Kidney glomerular epithelial cell (primary cell): Measurements from ENCODE around the gene FMNL3.

Source experiments
- DNase-seq: peaks from one replicate; lab custom pipeline; 2025; lab: John Stamatoyannopoulos, UW

The FMNL3 gene

DNA sequence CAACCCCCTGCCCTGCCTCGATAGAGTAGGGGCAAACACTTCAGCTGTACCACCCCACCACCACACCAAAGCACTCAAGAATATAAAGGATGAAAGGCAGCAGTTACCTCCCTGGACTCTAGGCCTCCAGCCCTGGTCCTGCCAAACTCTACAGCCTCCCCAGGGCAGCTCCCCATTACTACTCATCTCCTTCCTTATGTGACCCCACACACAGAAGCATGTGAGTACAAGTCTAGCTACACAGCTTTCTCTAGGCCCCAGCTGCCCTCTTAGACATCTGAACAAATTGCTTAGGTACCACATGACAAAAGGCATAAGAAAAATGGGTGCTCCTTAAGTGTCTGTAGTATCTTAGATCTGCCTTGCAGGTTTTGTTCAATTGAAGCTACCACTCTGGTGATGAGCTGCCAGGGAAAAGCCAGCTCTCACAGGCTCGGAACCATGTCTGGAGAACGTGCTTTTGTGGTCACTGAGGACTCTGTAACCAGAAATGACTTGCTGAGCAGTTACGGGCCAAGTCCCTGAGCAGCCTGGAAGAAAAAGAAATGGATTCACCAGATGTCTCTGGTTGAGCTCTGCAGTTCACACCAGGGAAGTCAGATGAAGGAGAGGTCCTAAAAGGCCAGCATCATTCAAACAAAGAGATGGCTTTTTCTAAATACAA lies 32.8 kb downstream of the FMNL3 start:
- DNase-seq, result no peak

DNA sequence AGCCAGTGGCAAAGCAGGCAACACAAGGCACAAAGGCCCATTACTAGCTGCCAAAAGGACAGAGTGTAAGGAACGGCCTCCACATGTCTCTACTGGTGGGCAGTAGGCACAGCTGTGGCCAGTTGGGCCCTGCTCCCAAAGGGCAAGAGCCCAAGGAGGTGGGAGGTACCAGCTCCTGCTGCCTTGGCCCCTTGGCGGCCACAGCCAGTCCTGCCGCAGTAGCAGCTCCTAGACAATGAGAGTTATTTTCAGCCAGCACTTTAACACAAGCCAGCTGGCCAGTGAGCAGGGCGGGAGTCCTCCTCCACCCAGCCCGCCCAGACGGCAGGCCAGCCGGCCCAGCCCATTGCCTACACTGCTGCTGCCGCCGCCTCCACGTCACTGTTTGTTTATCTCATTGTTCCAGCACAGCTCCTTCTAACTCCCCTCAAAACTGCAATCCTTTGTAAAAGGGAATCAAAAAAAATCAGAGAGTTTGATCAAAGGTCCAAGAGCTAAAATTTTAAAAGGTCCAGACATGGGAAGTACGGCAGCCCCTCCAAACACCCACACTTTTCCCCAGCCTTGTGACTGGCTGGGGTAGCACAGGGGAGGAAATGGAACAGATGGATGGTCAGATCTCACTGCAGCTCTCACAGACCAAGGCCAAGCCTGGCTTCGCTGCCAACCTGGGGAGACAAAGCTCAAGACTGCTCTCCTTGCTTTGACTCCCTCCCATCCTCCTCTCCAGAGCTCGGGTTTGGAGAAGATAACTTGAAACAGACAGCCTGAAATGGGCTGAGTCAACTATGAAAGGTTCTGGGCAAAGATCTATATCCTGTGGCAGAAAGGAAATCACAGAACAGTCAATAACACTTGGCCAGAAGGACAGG lies 33.5 kb downstream of the FMNL3 start:
- DNase-seq, result peak; percentile 71

DNA sequence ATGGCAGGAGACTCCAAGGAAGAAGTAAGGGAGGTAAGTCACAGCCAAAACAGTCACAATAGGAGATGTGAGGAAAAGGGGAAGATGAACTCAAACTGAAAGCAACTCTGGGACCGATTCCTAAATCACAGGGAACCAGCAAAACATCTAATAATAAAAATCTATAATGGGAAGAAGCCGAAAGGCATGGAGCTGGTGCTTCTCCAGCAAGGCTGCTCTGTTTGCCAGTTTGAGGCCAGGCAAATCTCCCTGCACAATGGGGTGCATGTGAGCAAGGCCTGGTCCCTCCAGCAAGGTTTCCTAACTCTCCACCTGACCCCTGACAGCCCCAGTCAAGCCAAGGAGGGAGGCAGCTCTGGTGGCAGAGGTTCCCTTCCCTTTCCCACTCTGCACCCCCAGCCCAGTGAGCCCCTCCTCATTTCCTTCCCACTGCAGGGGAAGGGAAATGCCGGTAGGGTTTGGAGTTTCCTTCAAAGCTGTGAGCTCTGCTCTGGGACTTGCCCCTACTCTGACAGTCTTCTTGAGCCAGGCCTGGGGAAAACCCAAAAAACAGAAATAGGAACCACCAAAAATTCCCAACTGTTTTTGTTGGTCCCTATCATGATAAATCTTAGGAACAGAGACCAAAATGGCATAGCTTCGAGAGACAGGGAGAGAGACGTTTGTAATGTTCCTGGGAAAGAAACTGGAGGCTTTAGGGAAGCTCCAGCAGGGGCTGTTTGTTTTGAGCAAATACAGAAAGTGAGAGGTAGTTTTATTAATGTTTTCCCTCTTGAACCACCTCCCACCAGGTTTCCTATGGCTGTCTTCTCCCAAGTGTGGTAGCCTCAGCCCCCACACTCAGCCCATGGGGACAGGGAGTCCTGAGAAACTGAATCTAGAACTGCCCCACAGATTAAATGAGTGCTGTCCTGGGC lies 34.6 kb downstream of the FMNL3 start:
- DNase-seq, result no peak

DNA sequence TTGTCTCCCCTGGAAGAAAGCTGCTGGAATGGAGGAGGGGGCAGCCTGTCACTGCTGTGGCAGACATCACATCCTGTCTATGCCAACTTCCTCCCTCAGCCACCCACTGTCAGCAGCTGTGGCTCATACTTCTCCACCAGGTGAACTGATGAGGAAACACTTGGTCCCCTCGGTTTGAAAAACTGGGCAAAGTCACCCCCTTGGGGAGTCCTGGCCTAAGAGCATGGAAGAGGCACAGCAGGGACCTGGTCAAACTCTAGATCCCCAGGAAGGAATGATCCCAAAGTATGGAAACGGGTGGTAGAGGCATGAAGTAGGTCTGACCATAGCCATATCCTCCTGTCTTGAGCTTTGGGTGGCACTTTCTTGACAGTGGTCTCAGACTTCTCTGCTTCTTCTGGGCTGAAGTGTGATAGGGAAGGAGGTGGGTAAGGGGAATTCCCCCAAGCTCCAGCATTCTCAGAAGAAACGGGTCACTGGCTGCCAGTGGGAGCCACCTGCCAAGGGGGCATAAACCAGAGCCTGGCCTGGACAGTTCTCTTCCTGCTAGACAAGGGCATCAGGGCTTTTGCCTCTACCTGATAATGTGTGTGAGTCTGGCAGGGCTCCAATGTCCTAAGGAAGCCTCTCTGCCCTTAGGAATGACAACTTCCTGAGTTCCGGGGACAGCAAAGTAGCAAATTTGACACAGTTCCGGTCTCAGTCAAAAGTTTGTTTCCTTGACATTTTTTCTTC lies 36.0 kb downstream of the FMNL3 start:
- DNase-seq, result no peak

DNA sequence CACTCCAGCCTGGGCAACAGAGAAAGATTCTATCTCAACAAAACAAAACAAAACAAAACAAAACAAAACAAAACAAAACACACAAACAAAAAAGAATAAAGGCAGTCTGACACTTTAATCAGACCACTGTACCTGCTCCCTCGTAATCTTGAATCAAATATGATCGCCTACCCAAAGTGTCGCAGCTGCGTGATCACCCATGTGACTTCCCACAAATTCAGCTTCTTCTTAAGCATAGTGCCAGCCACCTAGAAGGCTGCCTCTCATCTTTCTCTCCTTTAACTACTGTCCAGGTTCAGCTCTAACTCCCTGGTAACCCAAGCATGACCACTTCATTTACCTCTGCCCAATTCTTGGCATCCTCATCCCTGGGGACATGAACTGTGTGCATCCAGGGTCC lies 37.4 kb downstream of the FMNL3 start:
- no peak for DNase-seq

DNA sequence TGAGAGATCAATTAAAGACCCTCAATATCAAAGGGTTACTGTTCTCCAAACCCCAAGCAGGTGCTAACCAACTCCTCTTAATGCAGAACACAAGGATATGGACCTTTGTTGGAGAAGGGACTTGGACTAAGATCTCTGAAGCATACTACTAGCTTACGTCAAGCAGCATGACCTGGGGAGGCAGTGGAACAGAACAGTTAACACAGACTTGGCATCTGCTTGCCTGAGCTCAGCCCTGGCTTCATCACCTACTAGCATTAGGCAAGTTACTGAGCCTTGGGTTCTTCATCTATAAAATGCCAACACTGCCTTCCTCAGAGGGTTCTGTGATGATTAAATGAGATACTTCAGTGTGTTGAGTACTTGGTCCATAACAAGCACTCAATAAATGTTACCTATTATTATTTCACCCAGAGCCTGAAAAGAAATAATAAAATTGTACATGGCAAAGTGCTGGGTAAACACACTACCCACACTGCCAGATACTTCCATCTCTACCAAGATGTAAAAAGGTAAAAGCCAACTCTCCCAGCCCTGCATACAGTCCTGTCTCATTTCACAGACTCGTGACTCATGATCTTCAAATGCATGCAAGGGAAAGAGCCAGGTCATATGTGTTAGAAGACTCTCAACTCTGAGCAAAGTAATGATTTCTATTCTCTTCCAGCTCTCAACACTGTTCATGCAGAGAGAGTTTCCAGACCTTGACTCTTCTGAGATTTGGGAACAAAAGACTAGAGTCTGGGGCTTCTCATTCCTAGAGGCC lies 39.7 kb downstream of the FMNL3 start:
- DNase-seq, result no peak

DNA sequence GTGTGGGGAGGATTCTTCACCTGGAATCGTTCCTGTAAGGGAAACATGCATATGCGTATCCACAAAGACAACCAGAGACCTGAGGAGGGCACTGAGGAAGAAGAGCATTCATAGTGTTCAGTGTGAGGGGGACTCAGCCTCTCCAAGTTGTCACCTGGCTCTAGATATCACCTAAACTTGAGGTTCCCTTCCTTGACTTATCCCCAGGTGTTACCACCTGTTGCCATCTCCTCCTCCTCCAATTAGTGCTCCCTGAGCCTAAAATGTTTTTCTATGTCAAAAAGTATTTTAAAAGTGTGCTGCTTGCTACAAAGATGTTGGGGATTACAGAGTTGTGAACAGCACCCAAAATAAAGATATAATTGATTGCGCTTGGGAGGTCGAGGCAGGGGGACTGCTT lies 41.0 kb downstream of the FMNL3 start:
- DNase-seq, result no peak

DNA sequence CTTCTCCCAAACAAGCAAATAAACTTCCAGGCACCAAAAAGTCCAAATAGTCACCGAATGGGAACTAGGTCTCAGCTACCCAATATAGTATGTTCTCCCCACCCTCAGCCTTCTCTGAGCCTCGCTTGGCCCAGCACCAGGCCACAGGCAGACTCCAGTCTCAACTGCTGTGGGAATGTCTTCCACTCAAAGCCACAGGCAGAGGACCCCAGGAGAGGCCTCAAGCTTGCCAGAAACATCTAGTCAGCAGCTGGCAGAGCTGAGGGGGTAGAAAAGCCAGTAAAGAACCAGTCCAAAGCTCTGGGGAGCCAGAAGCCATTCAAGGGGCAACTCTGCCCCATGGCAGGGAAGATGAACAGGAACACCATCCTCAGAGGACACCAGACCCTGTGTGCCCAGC lies 41.8 kb downstream of the FMNL3 start:
- DNase-seq, result no peak

DNA sequence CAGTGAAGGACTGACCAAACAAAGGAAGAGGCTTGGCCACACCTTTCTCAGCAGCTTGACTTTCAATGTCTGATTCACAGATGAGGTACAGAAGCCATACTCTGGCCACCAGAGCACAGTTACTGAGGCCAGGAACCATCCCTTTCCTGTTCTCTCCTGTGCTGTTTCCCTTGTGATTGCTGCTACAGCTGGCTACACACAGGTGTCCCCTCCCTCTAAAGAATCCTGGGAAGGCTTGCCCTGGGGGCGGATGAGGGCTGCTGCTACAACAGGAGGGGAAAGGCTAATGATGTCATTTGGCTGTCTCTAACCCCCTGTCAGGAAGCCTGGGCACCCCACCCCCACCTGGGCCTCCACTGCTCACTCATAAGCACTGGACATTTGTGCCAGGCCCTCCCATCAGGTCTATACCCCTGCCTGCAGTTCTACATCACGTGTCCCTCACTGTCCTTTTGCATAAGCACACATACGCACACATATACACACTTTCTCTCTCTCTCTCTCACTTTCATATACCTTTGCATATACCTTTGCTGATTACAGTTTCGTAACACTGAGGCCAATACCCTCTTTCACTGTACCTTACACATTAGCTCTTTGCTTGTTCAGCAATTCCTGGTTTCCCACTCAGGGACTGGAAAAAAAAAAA lies 42.5 kb downstream of the FMNL3 start:
- DNase-seq, result no peak

DNA sequence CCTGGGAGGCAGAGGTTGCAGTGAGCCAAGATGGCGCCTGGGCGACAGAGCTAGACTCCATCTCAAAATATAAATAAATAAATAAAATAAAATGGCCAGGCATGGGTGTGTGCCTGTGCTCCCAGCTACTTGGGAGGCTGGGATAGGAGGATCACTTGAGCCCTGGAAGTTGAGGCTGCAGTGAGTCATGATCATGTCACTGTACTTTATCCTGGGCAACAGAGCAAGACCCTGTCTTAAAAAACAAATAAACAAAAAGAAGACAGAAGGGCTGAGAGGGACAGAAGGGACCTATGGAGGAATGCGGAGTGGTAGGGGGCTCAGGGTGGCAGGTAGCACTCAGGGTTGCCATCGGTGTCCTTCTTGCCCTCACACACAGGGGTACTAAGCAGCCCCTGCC lies 43.0 kb downstream of the FMNL3 start:
- DNase-seq, result no peak

DNA sequence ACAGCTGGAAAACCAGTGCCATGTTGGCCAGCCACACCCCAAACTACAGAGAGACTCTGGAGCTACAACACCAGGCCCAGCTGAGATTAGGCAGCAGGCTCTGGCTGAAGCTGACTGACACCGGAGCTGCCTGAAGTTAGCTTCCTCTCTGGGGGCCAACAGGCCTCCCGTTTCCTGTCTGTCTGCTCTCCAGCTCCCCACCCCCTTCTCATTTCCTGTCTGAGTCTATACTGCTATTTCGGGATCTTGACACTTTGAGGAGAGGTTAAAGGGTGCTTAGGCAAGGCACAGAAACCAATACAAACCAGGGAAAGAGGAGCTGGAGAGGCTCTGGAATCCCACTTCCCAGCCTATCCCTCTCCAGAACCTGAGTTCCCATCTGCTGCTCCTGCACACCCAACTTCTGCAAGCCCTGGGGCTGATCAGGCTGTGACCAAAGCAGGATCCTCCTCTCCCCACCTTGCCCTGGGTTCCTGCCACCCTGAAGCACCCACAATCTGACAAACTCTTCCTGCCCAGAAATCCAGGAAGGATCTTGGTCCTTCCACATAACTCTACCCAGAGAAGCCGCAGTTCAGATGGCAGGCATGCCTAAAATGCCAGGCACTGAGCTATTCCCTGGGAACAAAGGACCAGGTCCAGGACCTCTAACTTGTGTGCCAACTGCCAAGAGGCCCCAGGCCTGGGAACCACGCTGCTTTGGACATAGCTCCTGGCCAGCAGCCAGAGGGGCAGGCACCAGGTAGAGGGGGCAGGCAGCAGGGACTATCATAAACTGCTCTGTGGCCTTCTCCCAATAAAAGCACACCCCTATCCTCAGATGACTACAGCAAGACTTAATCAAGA lies 44.0 kb downstream of the FMNL3 start:
- DNase-seq, result no peak

DNA sequence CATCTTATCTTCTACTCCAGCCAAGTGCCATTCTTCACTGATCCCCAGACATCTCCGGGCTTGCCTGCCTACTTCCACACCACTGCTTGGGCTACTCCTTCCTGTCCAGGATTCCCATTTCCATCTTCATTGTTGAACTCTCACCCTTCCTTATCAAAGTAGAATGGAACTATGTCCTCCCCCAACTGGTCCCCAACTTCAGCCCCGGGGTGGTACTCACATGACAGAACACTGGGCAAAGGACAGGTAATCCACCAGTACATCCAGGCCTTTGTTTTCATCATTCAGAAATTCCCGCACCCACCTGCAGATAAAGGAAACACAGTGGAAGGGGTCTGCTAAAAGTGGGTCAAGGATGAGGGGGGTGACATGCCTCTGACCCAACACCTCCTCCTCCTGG lies 45.5 kb downstream of the FMNL3 start:
- DNase-seq, result no peak

DNA sequence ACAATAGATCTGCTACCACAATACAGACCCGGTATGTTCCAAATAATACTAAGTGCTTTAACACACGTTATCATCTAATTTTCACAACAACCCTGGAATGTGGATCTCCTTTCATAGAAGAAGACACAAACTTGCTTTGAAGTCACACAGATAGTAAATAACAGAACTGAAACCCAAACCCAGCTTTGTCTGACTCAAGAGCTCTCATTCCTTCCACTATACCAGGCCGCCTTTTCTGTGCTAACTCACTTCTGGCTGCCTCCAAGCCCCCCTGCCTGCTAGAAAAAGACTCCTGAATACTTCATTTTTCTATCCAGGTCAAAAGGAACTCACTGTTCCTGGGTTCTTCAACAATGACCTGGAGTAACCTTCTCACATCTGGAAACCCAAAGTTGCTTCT lies 46.0 kb downstream of the FMNL3 start:
- DNase-seq, result no peak

DNA sequence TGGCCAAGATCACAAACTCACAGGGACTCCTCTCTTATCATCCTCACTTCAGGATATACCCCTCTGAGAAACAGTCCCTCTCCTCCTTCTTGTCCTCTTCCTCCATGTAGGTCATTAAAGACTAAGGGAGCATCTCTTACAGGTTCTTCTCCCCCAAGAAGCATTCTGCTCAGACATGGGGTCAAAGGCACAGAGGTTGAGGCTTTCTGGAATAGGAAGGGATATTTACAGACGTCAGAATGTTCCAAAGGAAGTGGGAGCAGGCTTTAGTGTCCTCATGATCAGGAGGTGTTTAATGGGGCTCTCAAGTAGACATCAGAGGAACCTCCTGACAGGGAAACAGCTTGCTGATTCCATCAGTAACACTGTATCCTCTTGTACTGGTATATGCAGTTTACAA lies 47.5 kb downstream of the FMNL3 start:
- no peak for DNase-seq

DNA sequence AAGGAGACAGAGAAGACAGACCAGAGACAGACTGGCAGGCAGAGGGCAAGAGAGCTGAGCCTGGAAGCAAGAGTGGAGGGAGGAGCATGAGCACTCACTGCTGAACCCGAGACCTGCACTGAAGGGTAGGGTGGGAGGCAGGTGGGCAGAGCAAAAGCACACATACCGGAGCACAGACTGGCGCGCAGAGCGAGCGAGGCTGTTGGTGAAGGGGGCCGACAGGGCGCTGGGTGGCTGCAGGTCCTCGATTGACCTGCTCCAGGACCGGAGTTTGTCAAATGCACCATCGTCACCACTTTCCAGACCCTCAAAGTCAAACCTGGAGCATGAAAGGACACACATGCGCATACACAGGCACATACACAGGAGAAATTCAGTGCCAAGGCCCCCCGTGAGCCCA lies 48.9 kb downstream of the FMNL3 start:
- DNase-seq, result no peak

DNA sequence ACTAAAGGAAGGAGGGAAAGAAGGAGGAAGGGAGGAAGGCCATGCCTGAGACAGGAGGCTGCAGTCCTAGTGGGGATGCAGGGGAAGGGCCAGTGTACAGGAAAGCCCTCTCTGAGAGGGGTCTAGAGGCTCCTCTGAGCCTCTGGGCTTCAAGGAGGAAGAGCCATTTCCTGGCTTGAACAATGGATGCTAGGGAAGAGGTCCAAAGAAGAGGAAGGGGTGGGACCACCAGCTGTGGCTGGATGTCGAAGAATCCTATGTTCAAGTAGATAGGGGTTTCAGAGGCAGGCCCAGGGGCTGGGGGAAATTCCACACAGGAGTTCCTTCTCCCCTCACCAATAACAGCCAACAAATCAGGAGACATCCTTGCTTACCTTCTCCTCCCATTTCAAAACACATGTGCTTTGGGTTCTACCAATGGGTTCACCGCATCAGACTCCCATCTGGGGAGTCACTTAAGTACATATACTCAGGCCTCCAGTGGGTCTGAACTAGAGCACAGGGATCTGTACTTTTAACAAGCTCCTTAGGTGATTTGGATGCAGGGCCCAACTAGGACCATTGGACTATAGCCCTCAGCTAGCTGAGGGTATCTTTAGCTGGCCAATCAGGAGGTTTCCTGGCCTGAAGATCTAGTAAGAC lies 51.5 kb downstream of the FMNL3 start:
- DNase-seq, result no peak

DNA sequence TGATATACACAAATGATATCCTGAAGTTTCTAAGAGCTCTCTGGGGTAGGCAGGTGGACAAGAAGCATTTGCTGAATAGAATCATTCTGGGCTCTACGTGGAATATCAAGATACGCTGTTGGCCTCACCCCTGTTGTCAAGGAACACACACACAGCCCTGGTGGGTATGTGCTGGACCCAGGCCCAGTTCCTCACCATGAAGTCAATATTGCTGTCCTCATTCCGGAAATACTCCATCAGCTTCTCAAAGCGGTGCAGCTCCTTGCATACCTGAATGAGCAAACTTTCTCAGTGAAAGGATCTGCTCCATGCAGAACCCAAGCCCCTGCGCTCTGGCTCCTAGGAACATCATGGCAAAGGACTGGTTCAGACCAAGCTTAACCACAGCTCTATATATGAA lies 52.5 kb downstream of the FMNL3 start:
- no peak for DNase-seq

DNA sequence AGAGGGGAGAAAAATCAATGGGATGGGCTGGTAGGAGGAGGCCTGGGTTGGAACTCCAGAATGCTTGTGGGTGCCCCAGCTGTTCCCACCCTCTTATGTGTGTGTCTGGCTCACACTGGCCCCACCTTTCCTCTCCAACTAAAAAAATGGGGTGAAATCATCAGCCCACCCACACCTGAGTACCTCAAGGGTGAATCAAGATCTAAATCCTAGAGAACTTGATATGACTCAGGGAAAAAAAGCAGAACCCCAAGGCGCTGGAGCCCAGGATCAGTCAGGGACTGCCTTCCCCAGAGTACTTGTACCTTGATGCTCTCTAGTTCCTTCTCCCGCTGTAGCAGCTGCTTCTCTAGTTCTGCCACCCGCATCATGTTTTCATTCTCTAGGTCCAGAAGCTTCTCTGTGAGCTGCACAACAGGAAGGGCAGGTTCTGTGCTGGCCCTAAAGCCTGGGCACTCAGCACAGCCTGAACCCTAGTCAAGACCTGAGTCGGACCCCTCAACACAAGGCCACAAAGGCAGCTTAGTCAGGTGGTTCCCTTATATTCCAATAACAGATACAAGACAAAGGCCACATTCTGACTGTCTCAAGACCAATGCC lies 54.2 kb downstream of the FMNL3 start:
- DNase-seq, result no peak

DNA sequence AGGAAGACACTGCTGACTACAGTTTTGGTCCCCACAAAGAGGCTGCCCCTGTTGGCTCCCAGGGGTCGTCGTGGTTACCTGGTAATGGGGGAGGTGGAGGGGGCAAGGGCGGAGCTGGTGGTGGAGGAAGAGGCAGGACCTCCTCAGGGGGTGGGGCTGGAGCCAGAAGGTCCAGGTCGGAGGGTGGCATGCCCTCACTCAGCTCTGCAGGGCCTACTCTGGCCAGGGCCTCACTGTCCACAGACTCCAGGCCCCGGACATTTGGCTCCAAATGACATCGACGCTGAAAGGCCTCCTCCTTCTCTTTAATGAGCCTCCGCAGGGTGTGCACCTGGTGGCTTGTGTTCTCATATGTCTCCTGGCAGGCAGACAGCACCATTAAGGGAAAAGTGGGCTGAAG lies 55.4 kb downstream of the FMNL3 start:
- no peak for DNase-seq
